ENCODE data around the gene GATA2. TPM values are rescaled to one million over a fixed set of nuclear protein-coding genes. Genes with fewer than 3 reads are reported as not detected.

Gene GATA2
- total and polyA plus RNA-seq, 2 experiments from 2014 or later: 23.8 to 34.0 TPM

- Histone ChIP-seq H3K4me1 (ENCODE audit: insufficient read depth) (no peaks in the 10 kb centered on the region), H4K20me1 (ENCODE audit: insufficient read depth) (no peaks in the 10 kb centered on the region), H3K27ac (peak overlapping the region; percentile 88), H3K79me2 (ENCODE audit: insufficient read depth) (peaks cover 95% of the 10 kb centered on the region), H3K9me3 (ENCODE audit: low read depth) (no peaks in the 10 kb centered on the region), H2AFZ (no peak overlapping the region), H3K9ac (peak overlapping the region; percentile 94), H3K4me2 (ENCODE audit: unreplicated experiment) (peak overlapping the region; percentile 85), H3K36me3 (ENCODE audit: low read depth) (no peaks in the 10 kb centered on the region), H3K4me3 (peak overlapping the region; percentile 90), H3F3A (ENCODE audit: insufficient read depth) (no peaks in the 10 kb centered on the region), H3K27me3 (replicated peaks; ENCODE audit: insufficient read depth) (no peaks in the 10 kb centered on the region), H3K9me2 (ENCODE audit: insufficient read depth) (no peaks in the 10 kb centered on the region)
- 51 to 56% methylated on average over 17 to 23 of the region's 23 CpGs for WGBS, 2 experiments (ENCODE audit: low coverage in 1 of 2, low lambda C conversion rate in 2 of 2, missing lambda C conversion rate in 2 of 2)
- in situ Hi-C loops (cut with MboI): no loop called here
- peak; percentile 35 for TF ChIP-seq EZH2 (IDR thresholded peaks at IDR 0.05; ENCODE audit: insufficient read depth, poor library complexity, severe bottlenecking)
- TF ChIP-seq EZH2phosphoT487 (IDR thresholded peaks at IDR 0.05; ENCODE audit: insufficient read depth, low read depth): no peak
- peak; percentile 35 for DNase-seq
Measured at GRCh38 chr3:128490915-128491690, 1.9 kb downstream of the GATA2 start.

GRCh38 chr3:128490650-128490914 lies 2.4 kb downstream of the GATA2 start:
- Histone ChIP-seq H3K27me3 (replicated peaks; ENCODE audit: insufficient read depth) (no peaks in the 10 kb centered on the region), H4K20me1 (ENCODE audit: insufficient read depth) (no peaks in the 10 kb centered on the region), H3K9me3 (ENCODE audit: low read depth) (no peaks in the 10 kb centered on the region), H3K4me1 (ENCODE audit: insufficient read depth) (peaks cover 3% of the 10 kb centered on the region; the same call in 1 of the 2 replicates), H2AFZ (0 out of 2 replicates have a peak overlapping the region, but pooled peaks have one; percentile 75), H3F3A (ENCODE audit: insufficient read depth) (no peaks in the 10 kb centered on the region), H3K27ac (peak overlapping the region; percentile 88), H3K9me2 (ENCODE audit: insufficient read depth) (no peaks in the 10 kb centered on the region), H3K79me2 (ENCODE audit: insufficient read depth) (peaks cover 95% of the 10 kb centered on the region), H3K4me2 (ENCODE audit: unreplicated experiment) (peak overlapping the region; percentile 85), H3K4me3 (peak overlapping the region; percentile 90), H3K36me3 (ENCODE audit: low read depth) (no peaks in the 10 kb centered on the region), H3K9ac (peak overlapping the region; percentile 94)
- DNase-seq: no peak
- in situ Hi-C loops (cut with MboI): no loop called here
- no peak for TF ChIP-seq EZH2phosphoT487 (IDR thresholded peaks at IDR 0.05; ENCODE audit: insufficient read depth, low read depth)
- TF ChIP-seq EZH2 (IDR thresholded peaks at IDR 0.05; ENCODE audit: insufficient read depth, poor library complexity, severe bottlenecking): peak; percentile 38
- 35% methylated on average over 10 of the region's 10 CpGs for WGBS, 2 experiments (ENCODE audit: low coverage in 1 of 2, low lambda C conversion rate in 2 of 2, missing lambda C conversion rate in 2 of 2)

GRCh38 chr3:128489927-128490649 lies 2.9 kb downstream of the GATA2 start:
- peak overlapping the region; percentile 88 for H3K27ac ChIP-seq
- no peaks in the 10 kb centered on the region for H3F3A ChIP-seq (ENCODE audit: insufficient read depth)
- 13 to 19% methylated on average over 57 to 61 of the region's 61 CpGs for WGBS, 2 experiments (ENCODE audit: low coverage in 1 of 2, low lambda C conversion rate in 2 of 2, missing lambda C conversion rate in 2 of 2)
- peak overlapping the region; percentile 94 for H3K9ac ChIP-seq
- peaks cover 95% of the 10 kb centered on the region for H3K79me2 ChIP-seq (ENCODE audit: insufficient read depth)
- H3K4me2 ChIP-seq (ENCODE audit: unreplicated experiment): peak overlapping the region; percentile 85
- peak; percentile 73 for DNase-seq
- no peaks in the 10 kb centered on the region for H4K20me1 ChIP-seq (ENCODE audit: insufficient read depth)
- in situ Hi-C loops (cut with MboI): no loop called here
- TF ChIP-seq EZH2 (IDR thresholded peaks at IDR 0.05; ENCODE audit: insufficient read depth, poor library complexity, severe bottlenecking) (no peak), EZH2phosphoT487 (IDR thresholded peaks at IDR 0.05; ENCODE audit: insufficient read depth, low read depth) (no peak)
- H3K27me3 ChIP-seq (replicated peaks; ENCODE audit: insufficient read depth): no peaks in the 10 kb centered on the region
- H3K9me3 ChIP-seq (ENCODE audit: low read depth): no peaks in the 10 kb centered on the region
- H3K36me3 ChIP-seq (ENCODE audit: low read depth): no peaks in the 10 kb centered on the region
- no peaks in the 10 kb centered on the region for H3K9me2 ChIP-seq (ENCODE audit: insufficient read depth)
- H2AFZ ChIP-seq: peak overlapping the region; percentile 75
- peak overlapping the region; percentile 90 for H3K4me3 ChIP-seq
- peaks cover 8% of the 10 kb centered on the region; the same call in 1 of the 2 replicates for H3K4me1 ChIP-seq (ENCODE audit: insufficient read depth)

GRCh38 chr3:128489674-128489926 lies 3.4 kb downstream of the GATA2 start:
- Histone ChIP-seq H3K9me3 (ENCODE audit: low read depth) (no peaks in the 10 kb centered on the region), H3K4me3 (peak overlapping the region; percentile 90), H3K4me1 (ENCODE audit: insufficient read depth) (peaks cover 13% of the 10 kb centered on the region), H3K36me3 (ENCODE audit: low read depth) (no peaks in the 10 kb centered on the region), H3K27me3 (replicated peaks; ENCODE audit: insufficient read depth) (no peaks in the 10 kb centered on the region), H3K4me2 (ENCODE audit: unreplicated experiment) (peak overlapping the region; percentile 85), H3K9me2 (ENCODE audit: insufficient read depth) (no peaks in the 10 kb centered on the region), H4K20me1 (ENCODE audit: insufficient read depth) (no peaks in the 10 kb centered on the region), H3F3A (ENCODE audit: insufficient read depth) (0 out of 2 replicates have a peak, but pooled peaks cover 4% of the 10 kb centered on the region), H2AFZ (peak overlapping the region; percentile 75), H3K9ac (peak overlapping the region; percentile 94), H3K79me2 (ENCODE audit: insufficient read depth) (peaks cover 95% of the 10 kb centered on the region), H3K27ac (peak overlapping the region; percentile 88)
- DNase-seq: no peak
- TF ChIP-seq EZH2 (IDR thresholded peaks at IDR 0.05; ENCODE audit: insufficient read depth, poor library complexity, severe bottlenecking): no peak
- TF ChIP-seq EZH2phosphoT487 (IDR thresholded peaks at IDR 0.05; ENCODE audit: insufficient read depth, low read depth): no peak
- in situ Hi-C loops (cut with MboI): no loop called here
- 1% methylated on average over 26 of the region's 26 CpGs for WGBS, 2 experiments (ENCODE audit: low coverage in 1 of 2, low lambda C conversion rate in 2 of 2, missing lambda C conversion rate in 2 of 2)
